ENCODE measurements around the gene ZNF331. TPM values are rescaled to one million over a fixed set of nuclear protein-coding genes. Genes with fewer than 3 reads are reported as not detected.

The ZNF331 gene
- total and polyA plus RNA-seq, 3 donors from 2014 or later = 26.5 to 36.5 (median 31.4) TPM

- no peak for DNase-seq
- no peaks in the 10 kb centered on the region for H3K9me3 ChIP-seq
- TF ChIP-seq POLR2A (IDR thresholded peaks at IDR 0.05) = no peak
- no peak for TF ChIP-seq CTCF (IDR thresholded peaks at IDR 0.05)
- no peak overlapping the region for H3K27ac ChIP-seq
- 84 to 89% methylated on average over 4 of the region's 4 CpGs for WGBS, 2 donors
- H3K4me3 ChIP-seq = no peak overlapping the region
- H3K4me1 ChIP-seq = no peaks in the 10 kb centered on the region
- H3K36me3 ChIP-seq (ENCODE audit: low read depth, missing control alignments) = no peaks in the 10 kb centered on the region
- H3K27me3 ChIP-seq = no peaks in the 10 kb centered on the region
- intact Hi-C loops (cut with DNase I; ENCODE audit: low total_unique reads) = no loop called here
Observed at GRCh38 chr19:53531457-53531856, 6.5 kb upstream of the ZNF331 start.

DNA sequence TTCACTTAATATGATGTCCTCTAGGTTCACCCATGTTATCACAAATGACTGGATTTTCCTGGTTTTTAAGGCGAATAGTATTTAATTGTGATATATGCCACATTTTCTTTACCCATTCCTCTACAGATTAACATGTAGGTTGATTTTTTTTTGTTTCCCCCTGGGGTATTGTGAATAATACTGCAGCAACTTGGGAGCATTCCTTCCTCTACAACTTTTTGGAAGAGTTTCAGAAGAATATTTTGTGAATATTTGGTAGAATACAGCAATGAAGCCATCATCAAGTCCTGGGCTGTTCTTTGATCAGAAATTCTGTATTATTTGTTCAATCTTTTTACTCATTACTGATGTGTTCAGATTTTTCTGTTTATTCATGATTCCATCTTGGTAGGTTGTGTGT lies 5.6 kb upstream of the ZNF331 start:
- no peaks in the 10 kb centered on the region for H3K4me1 ChIP-seq
- no peak overlapping the region for H3K27ac ChIP-seq
- no peak overlapping the region for H3K4me3 ChIP-seq
- no peaks in the 10 kb centered on the region for H3K9me3 ChIP-seq
- no peaks in the 10 kb centered on the region for H3K27me3 ChIP-seq
- WGBS, 2 donors = 91% methylated on average over 1 of the region's 1 CpG
- no peak for TF ChIP-seq POLR2A (IDR thresholded peaks at IDR 0.05)
- TF ChIP-seq CTCF (IDR thresholded peaks at IDR 0.05) = no peak
- intact Hi-C loops (cut with DNase I; ENCODE audit: low total_unique reads) = no loop called here
- no peak for DNase-seq
- H3K36me3 ChIP-seq (ENCODE audit: low read depth, missing control alignments) = no peaks in the 10 kb centered on the region

DNA sequence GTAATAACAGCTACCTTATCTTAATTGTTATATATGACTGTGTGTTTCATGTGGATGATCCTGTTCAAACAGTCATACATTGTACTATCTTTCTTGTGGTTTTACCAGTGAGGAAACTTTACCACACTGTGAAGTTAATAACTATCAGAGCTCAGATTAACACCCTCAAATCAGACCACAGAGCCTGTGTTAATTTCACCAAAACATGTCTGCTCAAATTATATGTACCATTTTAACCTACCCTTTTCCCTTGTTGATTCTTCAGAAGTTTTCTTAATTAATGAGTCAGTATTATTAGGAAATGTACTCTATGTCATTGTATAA lies 1.8 kb upstream of the ZNF331 start:
- no peak for DNase-seq
- Histone ChIP-seq H3K9me3 (no peaks in the 10 kb centered on the region), H3K4me3 (no peak overlapping the region), H3K36me3 (ENCODE audit: low read depth, missing control alignments) (no peaks in the 10 kb centered on the region), H3K27me3 (no peaks in the 10 kb centered on the region), H3K4me1 (no peaks in the 10 kb centered on the region), H3K27ac (no peak overlapping the region)
- TF ChIP-seq POLR2A (IDR thresholded peaks at IDR 0.05) (no peak), CTCF (IDR thresholded peaks at IDR 0.05) (no peak)
- intact Hi-C loops (cut with DNase I; ENCODE audit: low total_unique reads) = no loop called here

DNA sequence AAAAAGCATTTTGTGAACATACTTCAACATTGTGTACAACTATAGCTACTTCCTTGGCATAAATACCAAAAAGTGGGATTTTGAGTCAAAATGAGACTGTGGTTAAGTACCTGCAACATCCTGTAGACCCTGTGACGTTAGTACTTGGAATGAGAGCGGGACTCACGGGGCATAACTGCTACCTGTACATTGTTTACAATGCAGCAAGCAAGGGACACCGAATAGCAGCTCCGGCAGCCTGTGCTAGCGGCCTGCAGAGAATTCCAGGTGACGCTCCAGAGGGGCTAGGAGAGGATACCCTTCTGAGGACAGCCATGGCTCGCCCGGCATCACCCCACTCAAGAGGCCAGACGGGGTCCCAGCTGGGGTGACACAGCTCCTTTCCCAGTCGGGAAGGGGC lies 824 bp upstream of the ZNF331 start:
- no peaks in the 10 kb centered on the region for H3K9me3 ChIP-seq
- no peaks in the 10 kb centered on the region for H3K36me3 ChIP-seq (ENCODE audit: low read depth, missing control alignments)
- H3K27me3 ChIP-seq = no peaks in the 10 kb centered on the region
- peak overlapping the region; percentile 82 to 83 for H3K27ac ChIP-seq
- no peak for TF ChIP-seq POLR2A (IDR thresholded peaks at IDR 0.05)
- H3K4me1 ChIP-seq = no peaks in the 10 kb centered on the region
- DNase-seq = no peak
- peak overlapping the region; percentile 75 to 90 for H3K4me3 ChIP-seq
- intact Hi-C loops (cut with DNase I; ENCODE audit: low total_unique reads) = no loop called here
- WGBS, 2 donors = 32 to 34% methylated on average over 10 to 11 of the region's 11 CpGs

- TF ChIP-seq CTCF (IDR thresholded peaks at IDR 0.05) (no peak), POLR2A (IDR thresholded peaks at IDR 0.05) (no peak)
- no peak for DNase-seq
- Histone ChIP-seq H3K9me3 (no peaks in the 10 kb centered on the region), H3K4me3 (peak overlapping the region; percentile 75 to 90), H3K36me3 (ENCODE audit: low read depth, missing control alignments) (no peaks in the 10 kb centered on the region), H3K27me3 (no peaks in the 10 kb centered on the region), H3K27ac (peak overlapping the region; percentile 82 to 83), H3K4me1 (no peaks in the 10 kb centered on the region)
- WGBS, 2 donors = 33 to 36% methylated on average over 15 to 36 of the region's 36 CpGs
- intact Hi-C loops (cut with DNase I; ENCODE audit: low total_unique reads) = no loop called here
Observed at GRCh38 chr19:53538378-53539109, 599 bp downstream of the ZNF331 start.
